Stimulated activated CD8-positive, alpha-beta memory T cell treated with anti-CD3 and anti-CD28 coated beads, Interleukin-7, amount 100 ng/mL, for 1 hour (primary cell): Measurements from ENCODE around the gene GPC1.

Experiments
- DNase-seq, 2 donors: peaks; one replicate each; pipeline ENCODE4 v3.0.0-alpha.2; 2020; ENCODE audit warnings: low read depth in 2 of 2

Gene GPC1

GRCh38 chr2:240512109-240512485 is 76.6 kb downstream of the GPC1 start:
- no peak for DNase-seq

- DNase-seq, result no peak
These were observed 77.4 kb downstream of the GPC1 start for GRCh38 chr2:240512666-240513535.

DNA sequence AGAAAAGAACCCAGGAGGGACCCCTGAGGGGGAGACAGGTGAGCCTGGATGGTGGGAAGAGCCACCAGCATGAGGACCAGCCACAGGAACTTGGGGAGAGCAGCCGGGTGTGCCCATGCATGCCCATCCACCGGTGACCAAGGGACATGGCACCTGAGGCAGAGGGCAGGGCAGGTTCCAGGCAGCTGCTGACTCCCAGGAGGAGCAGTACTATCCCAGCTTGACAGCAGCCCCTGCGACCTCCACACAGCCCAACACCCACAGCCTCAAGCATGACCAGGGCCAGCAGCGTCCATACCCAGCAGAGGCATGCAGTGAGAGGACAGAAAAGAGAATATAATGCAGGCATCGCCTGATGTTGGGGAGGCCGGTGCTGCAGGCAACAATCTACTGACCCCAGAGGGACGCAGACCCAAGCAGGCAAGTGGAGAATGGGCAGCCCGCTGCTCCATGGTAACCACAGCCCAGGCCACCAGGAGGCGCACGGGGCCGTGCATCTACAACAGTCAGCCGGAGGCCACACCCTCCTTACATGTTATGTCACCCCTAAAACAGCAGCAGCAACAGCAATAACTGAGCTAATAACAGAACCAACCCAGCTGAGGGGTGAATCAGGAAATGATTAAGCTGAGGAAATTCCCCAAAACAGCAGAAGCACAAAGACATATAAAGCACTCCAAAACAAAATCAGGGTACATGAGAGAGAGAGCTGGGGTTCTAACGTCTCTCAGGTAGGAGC is 78.3 kb downstream of the GPC1 start:
- peak; percentile 56 to 71 for DNase-seq

- DNase-seq, result no peak
These were observed 79.2 kb downstream of the GPC1 start for GRCh38 chr2:240514631-240515030.

DNA sequence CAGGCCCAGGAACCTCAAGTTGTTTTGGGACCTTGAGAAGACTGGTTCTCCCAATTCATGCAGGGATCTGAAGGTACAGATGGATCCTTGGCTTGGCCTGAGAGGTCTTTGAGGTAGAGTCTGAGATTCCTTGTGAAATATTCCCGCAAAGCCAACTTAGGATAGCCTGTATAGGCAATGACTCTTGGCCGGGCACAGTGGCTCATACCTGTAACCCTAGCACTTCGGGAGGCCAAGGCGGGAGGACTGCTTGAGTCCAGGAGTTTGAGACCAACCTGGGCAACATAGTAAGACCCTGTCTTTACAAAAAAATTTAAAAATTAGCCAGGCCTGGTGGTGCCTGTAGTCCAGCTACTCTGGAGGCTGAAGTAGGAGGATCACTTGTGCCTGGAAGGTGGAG is 81.9 kb downstream of the GPC1 start:
- DNase-seq, result no peak
